ENCODE results near the gene PLOD2.

PLOD2 gene

GRCh38 chr3:146160321-146160963 is 542 bp downstream of the PLOD2 start:
- TF ChIP-seq CTCF (IDR thresholded peaks at IDR 0.05), result no peak

- TF ChIP-seq CTCF (IDR thresholded peaks at IDR 0.05), result no peak
Measured at GRCh38 chr3:146159616-146160320, 1.2 kb downstream of the PLOD2 start.

GRCh38 chr3:146159037-146159436 is 1.9 kb downstream of the PLOD2 start:
- no peak for TF ChIP-seq CTCF (IDR thresholded peaks at IDR 0.05)

- TF ChIP-seq CTCF (IDR thresholded peaks at IDR 0.05), result no peak
Measured at GRCh38 chr3:146157325-146158060, 3.5 kb downstream of the PLOD2 start.

- no peak for TF ChIP-seq CTCF (IDR thresholded peaks at IDR 0.05)
Measured at GRCh38 chr3:146156666-146157314, 4.2 kb downstream of the PLOD2 start.

- TF ChIP-seq CTCF (IDR thresholded peaks at IDR 0.05), result no peak
Measured at GRCh38 chr3:146156095-146156494, 4.9 kb downstream of the PLOD2 start.

GRCh38 chr3:146154995-146155394 is 6.0 kb downstream of the PLOD2 start:
- no peak for TF ChIP-seq CTCF (IDR thresholded peaks at IDR 0.05)

Data from LNCAP (cell line).